Measurements from ENCODE around the gene TMEM119.
"Not testable (repeated sequence)": the region's sequence is repeated elsewhere in the genome, so short reads cannot be mapped to it uniquely, and the experiment has no call there.

Gene TMEM119

DNA sequence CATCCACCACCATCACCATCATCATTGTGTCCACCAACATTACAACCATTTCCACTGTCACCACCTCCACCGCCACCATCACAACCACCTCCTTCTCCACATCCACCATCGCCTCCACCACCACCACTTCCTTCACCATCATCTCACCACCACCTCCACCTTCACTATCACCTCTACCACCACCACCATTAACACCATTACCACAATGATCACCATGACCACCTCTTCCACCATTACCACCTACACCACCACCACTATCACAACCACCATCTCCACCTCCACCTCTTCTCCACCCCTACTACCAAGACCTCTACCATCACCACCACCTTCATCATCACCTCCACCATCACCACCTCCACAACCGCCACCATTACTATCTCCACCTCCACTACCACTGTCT is 19.1 kb downstream of the TMEM119 start:
- no peak for DNase-seq
- Histone ChIP-seq H3K36me3 (no peaks in the 10 kb centered on the region), H3K9me3 (no peaks in the 10 kb centered on the region), H3K27me3 (no peaks in the 10 kb centered on the region), H3K27ac (no peak overlapping the region), H3K4me3 (no peak overlapping the region), H3K4me1 (no peaks in the 10 kb centered on the region)
- TF ChIP-seq, protein P1, sequence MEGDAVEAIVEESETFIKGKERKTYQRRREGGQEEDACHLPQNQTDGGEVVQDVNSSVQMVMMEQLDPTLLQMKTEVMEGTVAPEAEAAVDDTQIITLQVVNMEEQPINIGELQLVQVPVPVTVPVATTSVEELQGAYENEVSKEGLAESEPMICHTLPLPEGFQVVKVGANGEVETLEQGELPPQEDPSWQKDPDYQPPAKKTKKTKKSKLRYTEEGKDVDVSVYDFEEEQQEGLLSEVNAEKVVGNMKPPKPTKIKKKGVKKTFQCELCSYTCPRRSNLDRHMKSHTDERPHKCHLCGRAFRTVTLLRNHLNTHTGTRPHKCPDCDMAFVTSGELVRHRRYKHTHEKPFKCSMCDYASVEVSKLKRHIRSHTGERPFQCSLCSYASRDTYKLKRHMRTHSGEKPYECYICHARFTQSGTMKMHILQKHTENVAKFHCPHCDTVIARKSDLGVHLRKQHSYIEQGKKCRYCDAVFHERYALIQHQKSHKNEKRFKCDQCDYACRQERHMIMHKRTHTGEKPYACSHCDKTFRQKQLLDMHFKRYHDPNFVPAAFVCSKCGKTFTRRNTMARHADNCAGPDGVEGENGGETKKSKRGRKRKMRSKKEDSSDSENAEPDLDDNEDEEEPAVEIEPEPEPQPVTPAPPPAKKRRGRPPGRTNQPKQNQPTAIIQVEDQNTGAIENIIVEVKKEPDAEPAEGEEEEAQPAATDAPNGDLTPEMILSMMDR (IDR thresholded peaks at IDR 0.05): no peak
- intact Hi-C loops (cut with DNase I; ENCODE audit: low total_unique reads): no loop called here

DNA sequence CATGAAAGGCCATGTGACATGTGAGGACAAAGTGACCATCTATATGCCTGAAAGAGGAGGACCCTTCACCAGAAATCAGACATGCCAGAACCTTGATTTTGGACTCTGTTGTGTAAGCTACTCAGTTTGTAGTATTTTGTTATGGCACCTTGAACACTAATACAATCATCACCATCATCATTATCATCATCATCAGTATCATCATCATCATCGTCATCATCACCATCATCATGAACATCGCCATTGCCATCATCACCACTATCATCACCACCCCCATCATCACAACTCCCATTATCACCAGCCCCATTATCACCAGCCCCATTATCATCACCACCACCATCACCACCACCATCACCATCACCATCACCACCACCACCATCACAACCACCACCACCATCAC is 19.6 kb downstream of the TMEM119 start:
- no peak overlapping the region for H3K27ac ChIP-seq
- H3K4me3 ChIP-seq: no peak overlapping the region
- no peaks in the 10 kb centered on the region for H3K9me3 ChIP-seq
- no peaks in the 10 kb centered on the region for H3K36me3 ChIP-seq
- no peaks in the 10 kb centered on the region for H3K4me1 ChIP-seq
- TF ChIP-seq, protein P1 (IDR thresholded peaks at IDR 0.05): no peak
- DNase-seq: no peak
- intact Hi-C loops (cut with DNase I; ENCODE audit: low total_unique reads): no loop called here
- no peaks in the 10 kb centered on the region for H3K27me3 ChIP-seq

DNA sequence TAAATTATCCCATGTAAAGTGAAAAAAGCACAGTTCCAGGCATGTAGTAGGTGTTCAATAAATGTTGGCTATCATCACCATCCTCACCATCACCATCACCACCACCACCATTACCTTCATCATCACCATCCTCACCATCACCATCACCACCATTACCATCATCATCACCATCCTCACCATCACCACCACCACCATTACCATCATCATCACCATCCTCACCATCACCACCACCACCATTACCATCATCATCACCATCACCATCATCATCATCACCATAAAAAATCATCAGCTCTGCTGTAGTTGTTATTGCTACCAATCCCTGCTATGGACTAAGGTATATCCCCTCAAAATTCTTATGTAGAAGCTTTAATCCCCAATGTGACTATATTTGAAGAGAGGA is 20.4 kb downstream of the TMEM119 start:
- H3K4me3 ChIP-seq: no peak overlapping the region
- intact Hi-C loops (cut with DNase I; ENCODE audit: low total_unique reads): no loop called here
- no peak for DNase-seq

DNA sequence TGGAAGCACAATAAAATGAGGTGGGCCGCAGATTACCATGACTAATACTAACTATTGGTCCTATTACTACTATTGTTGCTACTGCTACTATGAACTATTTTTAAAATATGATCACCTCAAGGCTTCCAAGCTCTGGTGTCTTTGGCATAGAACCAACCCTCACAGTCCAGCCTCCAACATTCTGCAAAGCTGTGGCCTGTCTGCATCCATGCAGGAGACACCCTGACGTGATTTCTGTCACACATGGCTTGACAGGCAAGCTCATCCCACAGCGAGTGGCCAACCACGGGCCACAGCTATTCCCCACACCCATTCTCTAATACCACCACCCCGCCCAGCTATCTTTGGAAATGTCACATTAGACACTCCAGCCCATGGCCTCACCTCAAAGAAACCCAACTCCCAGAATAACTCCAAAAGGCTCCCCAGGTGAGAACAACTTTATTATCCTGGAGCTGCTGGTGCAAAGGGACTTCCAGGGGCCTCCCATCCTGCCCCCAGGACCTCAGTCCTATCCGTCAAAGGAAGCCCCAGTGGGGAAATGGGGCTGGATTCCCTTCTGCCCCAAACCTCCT is 21.1 kb downstream of the TMEM119 start:
- intact Hi-C loops (cut with DNase I; ENCODE audit: low total_unique reads): no loop called here
- DNase-seq: no peak
- H3K4me3 ChIP-seq: no peak overlapping the region
- H3K27me3 ChIP-seq: no peaks in the 10 kb centered on the region
- TF ChIP-seq, protein P1 (IDR thresholded peaks at IDR 0.05): no peak
- H3K4me1 ChIP-seq: no peaks in the 10 kb centered on the region
- no peaks in the 10 kb centered on the region for H3K9me3 ChIP-seq
- H3K36me3 ChIP-seq: no peaks in the 10 kb centered on the region
- no peak overlapping the region for H3K27ac ChIP-seq

More for the DNA sequence above, 20.4 kb downstream of the TMEM119 start:
- TF ChIP-seq, protein P1 (IDR thresholded peaks at IDR 0.05): no peak
- no peak overlapping the region for H3K27ac ChIP-seq
- no peaks in the 10 kb centered on the region for H3K36me3 ChIP-seq
- no peaks in the 10 kb centered on the region for H3K9me3 ChIP-seq
- no peaks in the 10 kb centered on the region for H3K27me3 ChIP-seq
- H3K4me1 ChIP-seq: no peaks in the 10 kb centered on the region

DNA sequence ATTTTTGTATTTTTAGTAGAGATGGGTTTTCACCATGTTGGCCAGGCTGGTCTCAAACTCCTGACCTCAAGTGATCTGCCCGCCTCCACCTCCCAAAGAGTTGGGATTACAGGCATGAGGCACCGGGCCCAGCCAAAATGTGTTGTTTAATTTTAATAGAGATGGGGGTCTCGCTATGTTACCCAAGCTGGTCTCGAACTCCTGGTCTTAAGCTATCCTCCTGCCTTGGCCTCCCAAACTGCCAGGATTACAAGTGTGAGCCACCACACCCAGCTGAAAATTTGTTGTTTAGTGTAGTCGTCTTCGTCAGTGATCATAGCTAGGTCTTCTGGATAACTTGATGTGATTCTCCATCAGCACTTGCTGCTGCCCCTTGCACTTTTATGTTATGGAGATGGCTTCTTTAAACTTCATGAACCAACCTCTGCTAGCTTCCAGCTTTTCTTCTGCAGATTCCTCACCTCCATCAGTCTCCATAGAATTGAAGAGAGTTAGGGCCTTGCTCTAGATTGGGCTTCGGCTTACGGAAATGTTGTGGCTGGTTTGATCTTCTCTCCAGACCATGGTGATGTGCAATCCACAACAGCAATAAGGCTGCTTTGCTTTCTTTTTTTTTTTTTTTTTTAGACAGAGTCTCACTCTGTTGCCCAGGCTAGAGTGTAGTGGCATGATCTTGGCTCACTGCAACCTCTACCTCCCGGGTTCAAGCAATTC is 22.5 kb downstream of the TMEM119 start:
- TF ChIP-seq, protein P1 (IDR thresholded peaks at IDR 0.05): no peak
- Histone ChIP-seq H3K4me3 (no peak overlapping the region), H3K36me3 (peaks cover 0 to under 1% (median 0%) of the 10 kb centered on the region in 3 donors), H3K27me3 (no peaks in the 10 kb centered on the region), H3K27ac (no peak overlapping the region), H3K4me1 (no peaks in the 10 kb centered on the region), H3K9me3 (no peaks in the 10 kb centered on the region)
- DNase-seq: no peak
- intact Hi-C loops (cut with DNase I; ENCODE audit: low total_unique reads): no loop called here

DNA sequence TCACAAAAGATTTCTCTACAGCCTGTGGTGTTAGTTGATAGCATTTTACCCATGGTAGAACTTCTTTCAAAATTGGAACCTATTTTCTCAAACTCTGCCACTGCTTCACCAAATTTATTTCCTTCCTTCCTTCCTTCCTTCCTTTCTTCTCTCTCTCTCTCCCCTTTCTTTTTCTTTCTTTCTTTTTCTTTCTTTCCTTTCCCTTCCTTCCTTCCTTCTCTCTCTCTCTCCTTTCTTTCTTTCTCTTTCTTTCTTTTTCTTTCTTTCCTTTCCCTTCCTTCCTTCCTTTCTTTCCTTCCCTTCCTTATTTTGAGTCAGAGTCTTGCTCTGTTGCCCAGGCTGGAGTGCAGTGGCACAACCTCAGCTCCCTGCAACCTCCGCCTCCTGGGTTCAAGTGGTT is 23.6 kb downstream of the TMEM119 start:
- H3K27me3 ChIP-seq; H3K27ac ChIP-seq; H3K9me3 ChIP-seq; DNase-seq; H3K4me3 ChIP-seq; H3K4me1 ChIP-seq; intact Hi-C loops (cut with DNase I; ENCODE audit: low total_unique reads): not testable (repeated sequence)
- peaks cover 0 to 12% (median 10%) of the 10 kb centered on the region in 3 donors for H3K36me3 ChIP-seq
